Inferior parietal cortex (tissue), 1 donor: ENCODE results near the gene TIMM9.
A peak's percentile ranks its signal among the peaks of the same experiment; 100 is the strongest.
"Not testable (repeated sequence)": the region's sequence is repeated elsewhere in the genome, so short reads cannot be mapped to it uniquely, and the experiment has no call there.

Source experiments
- DNase-seq: peaks from one replicate; pipeline ENCODE4 v3.0.0-alpha.2; 2016; ENCODE audit errors: extremely low spot score

The TIMM9 gene, protein sequence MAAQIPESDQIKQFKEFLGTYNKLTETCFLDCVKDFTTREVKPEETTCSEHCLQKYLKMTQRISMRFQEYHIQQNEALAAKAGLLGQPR

DNA sequence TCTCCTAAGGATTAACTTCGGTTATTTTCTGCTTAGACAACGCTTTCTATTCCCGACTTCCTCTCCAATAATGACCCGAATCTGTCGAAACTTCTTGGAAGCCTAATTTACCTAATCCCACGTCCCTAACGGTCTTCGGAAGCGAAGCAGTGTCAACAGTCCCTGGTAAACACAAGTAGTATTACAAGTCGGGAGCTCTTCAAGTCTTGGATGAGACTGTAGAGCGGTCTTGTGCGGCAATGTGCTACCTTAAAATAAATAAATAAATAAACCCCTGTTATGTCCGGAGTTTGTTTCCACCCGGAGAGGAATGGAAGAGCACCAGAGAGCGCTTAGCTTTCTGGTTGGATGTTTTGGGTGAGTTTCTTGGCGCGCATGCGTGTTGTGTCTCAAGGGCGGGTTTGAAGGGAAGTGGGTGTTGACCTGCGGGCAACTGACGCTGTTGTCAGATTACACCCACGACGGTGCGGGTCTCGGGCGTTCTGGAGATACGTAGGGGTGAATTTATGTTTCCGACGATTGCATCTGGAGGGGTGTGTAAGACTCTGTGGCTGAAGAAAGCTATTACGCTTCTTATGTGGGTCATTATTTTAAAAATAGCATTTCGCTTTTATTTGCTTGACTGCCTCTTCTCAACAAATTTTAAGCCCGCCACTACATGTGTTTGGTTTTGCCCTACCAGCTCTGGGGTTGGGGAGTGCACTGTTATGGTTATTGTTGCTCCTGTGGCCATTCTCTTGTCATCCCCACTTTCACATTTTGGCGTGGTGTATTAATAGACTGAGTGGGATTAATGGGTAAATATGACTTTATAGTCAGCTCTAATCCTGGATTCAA is at the start of gene TIMM9, which contains the start of gene KIAA0586:
Gene TIMM9 (minus strand): TSS at position 251 of the 837 bp plus-strand sequence. CDS start 15,586 bp downstream, outside the sequence.
Gene KIAA0586 (plus strand): TSS at position 439 of the 837 bp plus-strand sequence. CDS start 546 bp downstream, outside the sequence.
- DNase-seq: peak; percentile 99

DNA sequence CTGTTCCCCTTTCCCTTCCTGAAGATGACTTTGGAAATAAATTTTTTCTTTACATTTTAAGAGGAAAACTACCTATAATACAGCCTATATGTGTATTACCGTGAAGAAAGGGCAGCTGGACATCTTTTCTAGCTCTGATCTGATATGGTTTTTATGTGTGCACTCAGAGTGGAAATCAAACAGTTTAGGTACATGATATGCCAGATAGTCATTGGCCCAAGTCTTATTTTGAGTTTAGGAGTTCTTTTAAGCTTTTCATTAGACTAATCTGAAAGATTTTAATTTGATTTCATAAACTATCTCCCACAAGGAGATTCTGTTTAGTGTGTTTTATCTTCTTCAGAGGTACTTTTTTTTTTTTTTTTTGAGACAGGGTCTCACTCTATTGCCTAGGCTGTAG is 49.0 kb upstream of the TIMM9 start:
- DNase-seq: no peak

DNA sequence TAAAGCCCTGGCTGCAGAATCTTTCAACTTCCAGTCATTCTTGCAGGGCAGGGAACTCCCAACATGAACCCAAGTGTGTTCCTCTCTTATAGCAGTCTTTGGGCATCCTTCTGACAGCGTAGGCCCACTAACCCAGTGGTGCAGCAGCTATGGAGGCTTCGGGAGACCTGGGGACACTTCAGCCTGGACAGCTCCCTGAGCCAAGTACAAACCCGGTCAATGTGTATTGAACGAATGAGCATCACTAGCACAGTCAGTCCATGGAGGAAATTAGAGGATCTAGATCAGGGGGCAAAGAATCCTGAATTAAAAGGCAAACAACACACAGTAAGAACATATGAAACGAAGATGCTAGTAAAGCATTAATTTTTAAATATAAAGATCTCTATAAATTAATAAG is 42.0 kb upstream of the TIMM9 start:
- no peak for DNase-seq

DNA sequence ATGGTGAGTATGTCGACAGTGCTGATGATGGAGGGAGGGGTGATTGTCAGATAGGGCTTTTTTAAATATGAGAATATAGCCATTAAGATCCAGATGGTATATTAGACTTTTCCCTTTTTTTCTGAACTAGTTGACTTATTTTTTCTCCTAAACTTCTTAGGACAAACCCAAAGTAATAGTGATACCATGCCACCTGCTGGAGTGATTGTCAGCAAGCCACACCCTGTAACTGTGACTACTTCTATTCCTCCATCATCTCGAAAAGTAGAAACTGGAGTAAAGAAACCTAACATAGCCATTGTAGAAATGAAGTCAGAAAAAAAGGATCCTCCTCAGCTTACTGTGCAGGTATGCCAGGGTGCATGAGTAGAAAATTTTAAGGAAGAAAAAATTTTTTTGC is 40.2 kb upstream of the TIMM9 start:
- no peak for DNase-seq

DNA sequence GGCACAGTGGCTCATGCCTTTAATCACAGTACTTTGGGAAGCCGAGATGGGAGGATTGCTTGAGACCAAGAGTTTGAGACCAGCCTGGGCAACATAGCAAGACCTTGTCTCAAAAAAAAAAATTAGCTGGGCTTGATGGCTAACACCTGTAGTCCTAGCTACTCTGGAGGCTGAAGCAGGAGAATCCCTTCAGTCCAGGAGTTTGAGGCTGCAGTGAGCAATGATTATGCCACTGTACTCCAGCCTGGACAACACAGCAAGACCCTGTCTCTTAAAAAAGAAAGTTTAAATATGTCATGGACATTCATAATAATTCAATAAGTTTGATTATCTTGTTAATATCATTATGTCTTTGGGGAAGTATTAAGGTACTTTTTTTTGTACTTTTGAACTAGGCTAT is 39.1 kb upstream of the TIMM9 start:
- DNase-seq: no peak

DNA sequence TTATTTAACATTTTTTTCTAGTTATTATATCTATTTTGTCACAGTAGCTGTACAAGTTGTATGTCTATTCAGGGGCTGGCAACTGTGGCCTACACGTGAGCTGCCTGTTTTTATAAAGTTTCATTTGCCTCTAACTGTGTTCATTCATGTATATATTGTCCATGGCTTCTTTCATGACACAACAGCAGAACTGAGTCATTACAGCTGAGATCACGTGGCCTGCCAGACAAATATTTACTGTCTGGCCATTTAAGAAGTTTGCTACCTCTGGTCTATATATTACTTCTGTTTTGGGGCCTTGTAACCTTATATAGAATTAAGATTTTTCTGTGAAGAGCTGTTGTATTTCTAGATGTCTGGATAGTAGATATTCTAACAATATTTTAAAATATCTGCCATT is 38.1 kb upstream of the TIMM9 start:
- no peak for DNase-seq

DNA sequence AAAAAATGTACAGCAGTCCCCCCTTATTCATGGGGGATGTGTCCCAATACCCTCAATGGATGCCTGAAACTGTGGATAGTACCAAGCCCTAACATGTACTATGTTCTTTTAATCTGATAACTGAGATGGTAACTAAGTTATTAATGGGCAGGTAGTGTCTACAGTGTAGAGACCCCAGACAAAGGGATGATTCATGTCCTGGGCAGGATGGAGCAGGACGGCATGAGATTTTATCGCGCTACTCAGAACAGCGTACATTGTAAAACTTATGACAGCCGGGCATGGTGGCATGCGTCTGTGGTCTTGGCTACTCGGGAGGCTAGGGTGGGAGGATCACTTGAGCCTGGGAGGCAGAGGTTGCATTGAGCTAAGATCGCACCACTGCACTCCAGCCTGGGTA is 37.3 kb upstream of the TIMM9 start:
- DNase-seq: no peak

DNA sequence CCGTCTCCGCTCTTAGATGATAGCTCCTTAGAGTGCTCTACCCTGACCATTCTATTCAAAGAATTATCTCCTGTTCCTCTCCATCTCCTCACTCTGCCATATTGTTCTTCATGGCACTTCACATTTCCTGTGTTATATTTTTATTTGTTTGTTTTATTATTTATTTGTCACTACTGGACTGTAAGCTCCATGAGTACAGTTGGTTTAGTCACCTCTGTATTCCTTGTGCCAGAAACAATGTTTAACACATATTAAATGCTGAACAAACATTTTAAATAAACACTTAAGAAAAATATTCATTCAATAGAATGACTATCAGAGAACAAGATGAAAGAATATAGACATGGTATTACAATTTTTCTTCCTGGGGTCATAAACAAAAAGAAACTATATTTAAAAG is 35.8 kb upstream of the TIMM9 start:
- no peak for DNase-seq

DNA sequence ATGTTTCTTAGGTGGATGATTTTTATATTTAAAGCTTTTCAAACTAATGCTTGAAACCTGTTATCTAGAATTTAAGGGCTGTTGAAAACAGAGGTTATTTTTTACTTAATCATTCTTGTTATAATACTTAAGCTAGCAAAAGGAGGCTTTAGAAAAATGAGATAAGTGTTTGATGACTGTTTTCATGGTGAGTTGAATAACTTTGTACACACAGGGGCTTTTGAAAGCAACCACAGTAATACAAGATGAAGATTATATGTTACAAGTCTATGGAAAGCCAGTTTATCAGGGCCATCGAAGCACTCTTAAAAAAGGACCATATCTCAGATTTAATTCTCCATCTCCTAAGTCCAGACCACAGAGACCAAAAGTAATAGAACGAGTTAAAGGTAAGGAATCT is 33.4 kb upstream of the TIMM9 start:
- DNase-seq: no peak

DNA sequence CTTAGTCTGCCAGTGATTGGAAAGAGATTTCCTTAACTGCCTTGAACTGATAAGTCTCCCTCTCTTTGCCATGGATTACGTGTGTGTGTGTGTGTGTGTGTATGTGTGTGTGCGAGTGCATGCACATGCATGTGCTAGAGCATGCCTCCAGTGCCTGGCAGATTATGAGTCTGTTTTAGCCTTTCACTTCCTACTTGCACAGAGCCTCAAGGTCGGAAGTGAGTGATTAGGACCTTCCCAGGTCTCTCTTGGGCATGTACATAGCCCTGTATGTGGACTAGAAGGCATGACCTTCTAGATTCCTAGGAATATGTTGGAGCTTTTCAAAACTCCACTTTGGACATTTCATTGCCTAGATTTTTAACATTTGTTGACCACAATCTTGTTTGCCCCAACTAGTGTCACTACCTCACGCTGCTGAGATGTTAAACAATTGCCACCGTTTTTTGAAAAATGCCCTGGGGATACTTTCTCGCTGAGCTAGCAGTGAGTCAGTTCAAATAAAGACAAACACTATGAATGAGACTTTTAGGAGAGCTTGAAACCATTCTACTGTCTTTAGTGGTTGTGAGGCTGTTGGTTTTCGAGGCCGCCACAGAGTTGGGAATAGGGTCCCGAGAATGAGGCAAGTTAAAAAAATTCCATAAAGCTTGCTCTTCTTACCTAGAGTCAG is 28.4 kb upstream of the TIMM9 start:
- DNase-seq: no peak

DNA sequence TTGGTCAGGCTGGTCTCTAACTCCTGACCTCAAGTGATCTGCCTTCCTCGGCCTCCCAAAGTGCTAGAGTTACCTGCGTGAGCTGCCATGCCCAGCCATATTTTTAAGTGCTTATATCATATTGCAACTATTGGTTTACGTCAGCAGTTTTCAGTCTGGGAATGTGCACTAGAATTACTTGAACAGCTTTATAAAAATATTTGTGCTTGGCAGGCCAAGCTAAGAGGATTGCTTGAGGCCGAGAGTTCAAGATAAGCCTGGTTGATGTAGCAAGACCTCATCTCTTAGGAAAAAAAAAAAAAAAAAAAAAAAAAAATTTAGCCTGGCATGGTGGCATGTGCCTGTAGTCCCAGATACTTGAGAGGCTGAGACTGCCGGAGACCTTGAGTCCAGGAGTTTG is 17.3 kb upstream of the TIMM9 start:
- DNase-seq: no peak

DNA sequence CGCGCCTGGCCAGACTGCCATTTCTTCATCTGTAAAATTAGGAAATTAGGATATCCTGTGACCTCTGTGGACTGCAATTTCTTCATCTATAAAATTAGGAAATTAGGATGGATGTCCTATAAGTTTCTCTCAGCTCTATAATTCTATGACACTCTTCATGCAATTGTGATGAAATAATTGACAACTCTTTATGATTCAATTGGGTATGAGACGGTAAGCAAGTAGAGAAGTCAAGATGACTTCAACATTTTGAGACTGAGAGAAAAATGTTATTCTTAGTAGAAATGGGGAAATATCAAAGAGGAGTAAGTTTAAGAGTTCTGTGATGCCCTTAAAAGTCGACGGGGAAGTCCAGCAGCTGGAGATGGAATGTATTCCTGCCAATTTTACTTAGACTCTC is 12.1 kb upstream of the TIMM9 start:
- DNase-seq: no peak

DNA sequence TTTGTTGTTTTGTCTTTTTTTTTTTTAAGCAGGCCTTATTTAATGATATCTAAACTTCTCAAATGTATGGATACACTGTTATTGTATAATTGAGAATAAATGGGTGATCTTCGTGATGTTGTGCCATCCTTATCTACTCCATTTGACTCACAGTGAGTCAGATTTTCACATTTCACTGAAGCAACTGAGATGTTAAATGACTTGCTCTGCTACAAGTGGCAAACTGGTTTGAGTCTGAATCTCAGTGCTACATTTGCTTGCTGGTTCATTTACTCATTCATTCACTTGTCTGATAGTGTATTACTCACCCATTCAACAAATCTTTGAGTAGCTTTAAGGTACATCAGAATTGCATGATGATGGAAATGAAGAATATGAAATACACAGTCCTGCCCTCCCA is 2.8 kb upstream of the TIMM9 start:
- no peak for DNase-seq

DNA sequence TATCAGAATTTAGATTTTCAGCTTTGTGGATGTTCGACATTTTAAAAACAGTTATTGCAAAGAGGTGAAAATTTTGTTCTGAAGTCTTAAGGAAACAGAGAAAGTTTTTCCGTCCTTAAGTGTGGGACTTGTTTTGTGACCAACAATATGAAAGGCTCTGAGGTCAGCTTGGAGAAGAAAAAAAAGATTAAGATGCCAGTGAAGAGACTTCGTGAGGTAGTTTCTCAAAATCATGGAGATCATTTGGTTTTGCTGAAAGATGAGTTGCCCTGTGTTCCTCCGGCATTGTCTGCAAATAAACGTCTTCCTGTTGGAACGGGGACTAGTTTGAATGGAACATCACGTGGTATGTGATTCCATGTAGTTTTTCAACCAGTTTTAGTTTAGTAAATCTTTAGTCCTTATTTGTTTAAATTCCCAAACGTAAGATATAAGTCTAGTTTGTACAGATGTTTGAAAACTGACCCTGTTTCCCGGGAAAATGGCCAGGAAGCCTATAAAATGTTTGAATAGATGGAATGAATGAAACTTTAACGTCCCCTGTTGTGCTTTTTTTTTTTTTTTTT is 870 bp upstream of the TIMM9 start:
- DNase-seq: peak; percentile 47

DNA sequence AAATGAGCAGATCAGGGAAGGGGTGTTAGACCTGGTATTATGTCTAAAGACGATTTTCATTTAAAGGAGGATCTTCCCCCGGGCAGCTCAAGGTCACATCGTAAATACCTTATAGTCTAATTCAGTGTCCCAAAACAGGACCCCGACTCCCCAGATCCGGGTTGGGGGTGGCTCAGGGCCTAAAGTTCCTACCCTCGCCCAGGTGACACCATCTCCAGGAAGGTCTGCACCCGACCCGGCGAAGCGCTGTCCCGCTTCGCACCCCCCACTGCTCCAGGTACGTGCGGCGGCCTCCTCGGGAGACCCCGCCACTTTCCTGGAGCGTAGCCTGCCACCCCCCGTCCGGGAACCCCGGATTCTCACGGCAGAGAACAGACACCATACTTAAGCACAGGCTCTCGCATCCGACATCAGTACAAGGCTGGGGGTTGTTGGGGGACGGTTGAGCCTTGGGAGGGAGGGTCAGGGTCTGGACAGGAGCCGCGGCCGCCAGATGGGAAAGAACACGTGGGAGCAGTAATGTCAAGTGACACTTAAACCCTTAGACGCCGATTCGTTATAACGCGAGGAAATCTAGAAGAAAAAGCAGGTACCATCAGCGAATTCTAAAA is 556 bp downstream of the TIMM9 start:
- DNase-seq: peak; percentile 31

DNA sequence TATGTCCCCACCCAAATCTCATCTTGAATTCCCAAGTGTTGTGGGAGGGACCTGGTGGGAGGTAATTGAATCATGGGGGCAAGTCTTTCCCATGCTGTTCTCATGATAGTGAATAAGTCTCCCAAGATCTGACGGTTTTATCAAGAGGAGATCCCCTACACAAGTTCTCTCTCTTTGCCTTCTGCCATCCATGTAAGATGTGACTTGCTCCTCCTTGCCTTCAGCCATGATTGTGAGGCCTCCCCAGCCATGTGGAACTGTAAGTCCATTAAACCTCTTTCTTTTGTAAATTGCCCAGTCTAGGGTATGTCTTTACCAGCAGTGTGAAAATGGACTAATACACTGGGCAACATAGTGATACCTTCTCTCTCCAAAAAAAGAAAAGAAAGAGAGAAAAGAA is 10.4 kb downstream of the TIMM9 start:
- DNase-seq: not testable (repeated sequence)

DNA sequence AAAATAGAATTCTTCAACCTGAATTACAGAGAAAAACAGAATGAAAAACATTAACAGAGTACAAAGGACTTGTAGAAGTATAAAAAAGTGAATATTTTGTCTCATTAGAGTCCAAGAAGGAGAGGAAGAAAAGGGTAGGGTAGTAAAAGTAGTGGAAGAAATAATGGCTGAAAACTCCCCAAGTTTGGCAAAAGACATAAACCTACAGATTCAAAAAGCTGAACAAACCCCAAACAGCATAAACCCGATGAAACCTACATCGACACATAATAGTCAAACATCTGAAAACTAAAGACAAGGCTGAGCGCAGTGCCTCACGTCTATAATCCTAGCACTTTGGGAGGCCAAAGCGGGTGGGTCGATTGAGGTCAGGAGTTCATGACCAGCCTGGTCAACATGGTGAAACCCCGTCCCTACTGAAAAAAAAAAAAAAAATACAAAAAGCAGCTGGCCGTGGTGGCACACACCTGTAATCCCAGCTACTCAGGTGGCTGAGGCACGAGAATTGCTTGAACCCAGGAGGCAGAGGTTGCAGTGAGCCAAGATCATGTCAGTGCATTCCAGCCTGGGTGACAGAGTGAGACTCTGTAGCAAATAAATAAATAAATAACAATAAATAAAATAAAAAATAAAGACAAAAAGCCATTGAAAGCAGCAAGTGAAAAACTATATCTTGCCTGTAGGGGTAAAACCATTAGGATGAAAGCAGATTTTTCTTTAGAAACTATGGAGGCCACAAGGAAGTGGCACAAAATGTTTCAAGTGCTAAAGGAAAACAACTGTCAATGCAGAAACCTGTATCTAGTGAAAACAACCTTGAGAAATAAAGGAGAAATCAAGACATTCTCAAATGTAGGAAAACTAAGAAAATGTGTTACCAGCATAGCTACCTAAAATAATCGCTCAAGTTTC is 11.4 kb downstream of the TIMM9 start:
- no peak for DNase-seq

DNA sequence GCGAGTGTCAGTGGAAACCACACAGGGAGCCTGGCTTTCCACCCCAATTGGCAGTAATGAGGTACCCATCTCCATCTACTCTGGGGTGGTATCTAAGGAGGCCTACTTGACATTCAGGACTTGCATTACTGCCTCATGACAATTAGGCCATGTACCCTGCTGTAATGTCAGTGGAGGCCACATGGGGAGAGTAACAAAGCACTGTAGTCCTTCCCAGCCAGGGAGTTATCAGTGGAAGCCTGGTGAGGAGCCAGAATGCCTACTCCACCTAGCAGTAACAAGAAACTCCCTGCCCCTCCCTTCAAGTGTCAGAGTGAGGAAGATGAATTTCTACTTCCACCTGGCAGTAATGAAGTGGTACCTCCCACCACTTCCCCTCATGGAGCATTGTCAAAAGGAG is 12.5 kb downstream of the TIMM9 start:
- no peak for DNase-seq

DNA sequence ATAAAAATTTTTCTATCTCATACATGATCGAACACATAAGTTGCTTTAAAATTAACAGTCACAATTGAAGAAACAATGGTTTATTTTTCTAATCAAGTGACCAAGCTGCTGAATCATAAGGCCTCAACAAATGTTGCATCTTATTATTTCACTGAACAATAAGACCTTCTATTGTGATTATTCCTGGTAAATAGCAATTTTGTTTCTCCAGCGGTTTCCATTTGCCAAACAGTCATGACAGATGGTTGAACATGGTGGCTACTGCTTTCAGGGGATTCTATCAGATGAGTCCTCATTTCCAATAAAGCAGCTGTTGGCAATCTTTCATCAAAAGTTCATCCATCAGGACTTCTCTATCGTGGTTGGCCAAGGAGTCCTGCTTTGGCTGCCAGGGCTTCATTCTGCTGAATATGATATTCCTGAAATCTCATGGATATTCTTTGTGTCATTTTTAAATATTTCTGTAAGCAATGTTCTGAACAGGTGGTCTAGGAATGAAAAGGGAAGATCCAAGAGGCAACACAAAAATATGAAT is 18.6 kb downstream of the TIMM9 start:
- DNase-seq: peak; percentile 62

DNA sequence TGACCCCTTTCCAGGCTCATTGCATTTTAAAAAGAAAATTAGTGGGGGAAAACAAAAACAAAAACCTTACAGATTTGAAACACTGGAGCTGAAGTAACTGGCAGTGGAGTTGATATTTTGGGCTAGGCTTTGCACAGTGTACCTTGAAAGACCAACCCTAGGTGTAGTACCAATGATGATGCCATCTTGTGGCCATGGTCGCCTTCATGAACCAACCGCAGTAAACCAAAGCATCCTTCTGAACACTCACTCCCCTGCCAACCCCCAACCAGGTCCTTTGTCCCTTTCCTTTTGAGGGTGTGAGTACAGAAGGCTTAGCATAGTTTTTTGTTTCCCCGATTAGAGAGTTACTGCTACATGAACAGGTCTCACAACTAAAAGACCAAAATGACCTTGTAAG is 25.7 kb downstream of the TIMM9 start:
- no peak for DNase-seq

DNA sequence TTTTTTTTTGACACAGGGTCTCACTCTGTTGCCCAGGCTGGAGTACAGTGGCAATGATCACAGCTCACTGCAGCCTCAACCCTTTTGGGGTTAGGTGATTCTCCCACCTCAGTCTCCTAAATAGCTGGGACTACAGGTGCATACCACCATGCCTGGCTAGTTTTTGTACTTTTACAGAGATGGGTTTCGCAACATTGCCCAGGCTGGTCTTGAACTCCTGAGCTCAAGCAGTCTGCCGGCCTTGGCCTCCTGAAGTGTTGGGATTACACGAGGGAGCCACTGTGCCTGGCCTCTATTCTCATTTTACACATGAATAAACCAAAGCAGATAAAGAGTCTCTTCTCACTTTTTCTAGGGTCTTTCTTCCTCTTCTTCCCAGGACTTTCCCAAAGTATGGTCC is 28.4 kb downstream of the TIMM9 start:
- DNase-seq: no peak
